ENCODE measurements around the gene SLC25A33.

Gene SLC25A33

GRCh38 chr1:9589144-9589718, 50.0 kb downstream of the SLC25A33 start:
- peak; percentile 61 for DNase-seq

- no peak for DNase-seq
These were observed 50.5 kb downstream of the SLC25A33 start for GRCh38 chr1:9589719-9590157.

GRCh38 chr1:9590201-9590600, 50.9 kb downstream of the SLC25A33 start:
- DNase-seq = no peak

GRCh38 chr1:9590945-9591668, 51.8 kb downstream of the SLC25A33 start:
- DNase-seq = no peak

- no peak for DNase-seq
These were observed 52.6 kb downstream of the SLC25A33 start for GRCh38 chr1:9591669-9592509.

GRCh38 chr1:9592510-9593075, 53.3 kb downstream of the SLC25A33 start:
- DNase-seq = no peak

GRCh38 chr1:9593147-9593491, 53.9 kb downstream of the SLC25A33 start:
- DNase-seq = no peak

GRCh38 chr1:9593492-9594465, 54.5 kb downstream of the SLC25A33 start:
- DNase-seq = peak; percentile 73

GRCh38 chr1:9594471-9595155, 55.3 kb downstream of the SLC25A33 start:
- DNase-seq = no peak

- DNase-seq = no peak
These were observed 56.1 kb downstream of the SLC25A33 start for GRCh38 chr1:9595156-9595967.

GRCh38 chr1:9595968-9596340, 56.7 kb downstream of the SLC25A33 start:
- DNase-seq = no peak

GRCh38 chr1:9596415-9597123, 57.3 kb downstream of the SLC25A33 start:
- no peak for DNase-seq

- DNase-seq = no peak
These were observed 58.4 kb downstream of the SLC25A33 start for GRCh38 chr1:9597361-9598315.

- DNase-seq = no peak
These were observed 59.0 kb downstream of the SLC25A33 start for GRCh38 chr1:9598316-9598700.

- no peak for DNase-seq
These were observed 60.5 kb downstream of the SLC25A33 start for GRCh38 chr1:9599741-9600140.

GRCh38 chr1:9600861-9601834, 61.9 kb downstream of the SLC25A33 start:
- no peak for DNase-seq

GRCh38 chr1:9601942-9602793, 62.9 kb downstream of the SLC25A33 start:
- no peak for DNase-seq
